ENCODE results near the gene TBC1D4.

GRCh38 chr13:75365724-75366173, 116.2 kb downstream of the TBC1D4 start:
- TF ChIP-seq TAF1 (IDR thresholded peaks at IDR 0.05; ENCODE audit: borderline replicate concordance, insufficient read depth, low read length) (no peak), REST (IDR thresholded peaks at IDR 0.05; ENCODE audit: insufficient read depth in 1 of 2, low read depth in 2 of 2, low read length in 2 of 2) (no peak), POLR2AphosphoS5 (IDR thresholded peaks at IDR 0.05; ENCODE audit: low read depth, low read length) (no peak), FOXP2 (optimal IDR thresholded peaks at IDR 0.05; ENCODE audit: borderline replicate concordance, extremely low read depth, extremely low read length, insufficient read depth) (no peak), SIN3A (IDR thresholded peaks at IDR 0.05; ENCODE audit: borderline replicate concordance, insufficient read depth, low read length) (no peak)
